Hematopoietic multipotent progenitor cell treated with erythropoietin and hydrocortisone succinate and interleukin-3 and kit ligand, for 4 days (in vitro differentiated cells): ENCODE results near the gene NET1.
A peak's percentile ranks its signal among the peaks of the same experiment; 100 is the strongest.

Experiments
- DNase-seq: peaks from one replicate; pipeline ENCODE4 v3.0.0-alpha.2; 2015

Gene NET1

GRCh38 chr10:5443429-5443828 lies 31.1 kb downstream of the NET1 start:
- DNase-seq, result no peak

- no peak for DNase-seq
These were observed 32.6 kb downstream of the NET1 start for GRCh38 chr10:5445006-5445405.

GRCh38 chr10:5446390-5446926 lies 34.1 kb downstream of the NET1 start:
- peak; percentile 97 for DNase-seq

- DNase-seq, result peak; percentile 29
These were observed 34.7 kb downstream of the NET1 start for GRCh38 chr10:5447056-5447455.

- DNase-seq, result peak; percentile 56
These were observed 35.3 kb downstream of the NET1 start for GRCh38 chr10:5447611-5448071.

GRCh38 chr10:5448333-5449001 lies 36.1 kb downstream of the NET1 start:
- no peak for DNase-seq

GRCh38 chr10:5449227-5449626 lies 36.9 kb downstream of the NET1 start:
- no peak for DNase-seq

- peak; percentile 57 for DNase-seq
These were observed 37.5 kb downstream of the NET1 start for GRCh38 chr10:5449823-5450222.

GRCh38 chr10:5450605-5451384 lies 38.4 kb downstream of the NET1 start:
- no peak for DNase-seq

- no peak for DNase-seq
These were observed 41.6 kb downstream of the NET1 start for GRCh38 chr10:5453749-5454489.

- no peak for DNase-seq
These were observed 44.2 kb downstream of the NET1 start for GRCh38 chr10:5456563-5456962.

- no peak for DNase-seq
These were observed 45.4 kb downstream of the NET1 start for GRCh38 chr10:5457741-5458140.

GRCh38 chr10:5458425-5458824 lies 46.1 kb downstream of the NET1 start:
- DNase-seq, result no peak

GRCh38 chr10:5458949-5459747 lies 46.8 kb downstream of the NET1 start:
- DNase-seq, result no peak

GRCh38 chr10:5460468-5461202 lies 48.3 kb downstream of the NET1 start:
- DNase-seq, result no peak

GRCh38 chr10:5461203-5461588 lies 48.8 kb downstream of the NET1 start:
- DNase-seq, result no peak

- DNase-seq, result peak; percentile 65
These were observed 49.8 kb downstream of the NET1 start for GRCh38 chr10:5461914-5462840.

- DNase-seq, result no peak
These were observed 50.5 kb downstream of the NET1 start for GRCh38 chr10:5462841-5463293.

GRCh38 chr10:5464546-5464945 lies 52.2 kb downstream of the NET1 start:
- no peak for DNase-seq

- no peak for DNase-seq
These were observed 53.7 kb downstream of the NET1 start for GRCh38 chr10:5465976-5466450.
